H9 (cell line): ENCODE measurements around the gene ABTB1. TPM values are rescaled to one million over a fixed set of nuclear protein-coding genes. Genes with fewer than 3 reads are reported as not detected.

Experiments used
- DNase-seq: peaks from one replicate; pipeline ENCODE4 v3.0.0-alpha.2; 2017
- H2AFZ ChIP-seq: one replicate; pipeline ENCODE4 v1.6.1; 2013; ENCODE audit warnings: mild to moderate bottlenecking, low read length, control low read depth, moderate library complexity
- H2AK5ac ChIP-seq: 2 replicates; pipeline ENCODE4 v1.6.1; 2013; ENCODE audit warnings: low read length, control low read depth, mixed read lengths; ENCODE audit not compliant: insufficient read length
- H2BK120ac ChIP-seq: one replicate; pipeline ENCODE4 v1.6.1; 2013; ENCODE audit warnings: low read depth, mild to moderate bottlenecking, low read length, control low read depth, inconsistent platforms; ENCODE audit not compliant: poor library complexity, severe bottlenecking
- H2BK12ac ChIP-seq: 2 replicates; pipeline ENCODE4 v1.6.1; 2013; ENCODE audit warnings: low read length, control low read depth, mixed read lengths, low read depth; ENCODE audit not compliant: insufficient read length
- H2BK15ac ChIP-seq: 2 replicates; pipeline ENCODE4 v1.6.1; 2013; ENCODE audit warnings: low read depth, low read length, control low read depth
- H2BK20ac ChIP-seq: one replicate; pipeline ENCODE4 v1.6.1; 2013; ENCODE audit warnings: low read depth, mild to moderate bottlenecking, low read length, control low read depth, inconsistent platforms; ENCODE audit not compliant: poor library complexity, severe bottlenecking
- H2BK5ac ChIP-seq: 2 replicates; pipeline ENCODE4 v1.6.1; 2013; ENCODE audit warnings: low read length, control low read depth, mixed read lengths; ENCODE audit not compliant: insufficient read length
- H3K14ac ChIP-seq: 2 replicates; pipeline ENCODE4 v1.6.1; 2013; ENCODE audit warnings: low read length, control low read depth; ENCODE audit not compliant: insufficient read depth
- H3K18ac ChIP-seq: 2 replicates; pipeline ENCODE4 v1.6.1; 2013; ENCODE audit warnings: low read depth, mild to moderate bottlenecking, mixed read lengths, low read length, control low read depth; ENCODE audit not compliant: insufficient read length
- H3K23ac ChIP-seq: 2 replicates; pipeline ENCODE4 v1.6.1; 2013; ENCODE audit warnings: low read length, control low read depth, mixed read lengths, low read depth; ENCODE audit not compliant: insufficient read length
- H3K23me2 ChIP-seq: 2 replicates; pipeline ENCODE4 v1.6.1; 2013; ENCODE audit warnings: low read depth, mild to moderate bottlenecking, mixed read lengths, low read length, control low read depth; ENCODE audit not compliant: insufficient read length, poor library complexity, severe bottlenecking
- H3K27ac ChIP-seq: 2 replicates; pipeline ENCODE4 v1.5.1; 2013; ENCODE audit warnings: low read length, control low read depth, mixed read lengths, low read depth; ENCODE audit not compliant: insufficient read length
- H3K27me3 ChIP-seq: 2 replicates; pipeline ENCODE4 v1.6.1; 2013; ENCODE audit warnings: low read length, control low read depth, inconsistent platforms; ENCODE audit not compliant: insufficient read depth
- H3K4ac ChIP-seq: 2 replicates; pipeline ENCODE4 v1.6.1; 2013; ENCODE audit warnings: low read depth, mild to moderate bottlenecking, control low read depth, inconsistent platforms, low read length, moderate library complexity
- H3K4me1 ChIP-seq: 2 replicates; pipeline ENCODE4 v1.6.1; 2013; ENCODE audit warnings: low read length, control low read depth, inconsistent platforms; ENCODE audit not compliant: insufficient read depth
- H3K4me2 ChIP-seq: 2 replicates; pipeline ENCODE4 v1.6.1; 2013; ENCODE audit warnings: low read length, control low read depth, mixed read lengths; ENCODE audit not compliant: insufficient read length, insufficient read depth
- H3K56ac ChIP-seq: 2 replicates; pipeline ENCODE4 v1.6.1; 2013; ENCODE audit warnings: low read depth, mild to moderate bottlenecking, mixed read lengths, low read length, control low read depth; ENCODE audit not compliant: insufficient read length
- H3K79me1 ChIP-seq: 2 replicates; pipeline ENCODE4 v1.6.1; 2013; ENCODE audit warnings: low read depth, mild to moderate bottlenecking, moderate library complexity, low read length, control low read depth, inconsistent platforms; ENCODE audit not compliant: insufficient read depth, poor library complexity, severe bottlenecking
- H3K79me2 ChIP-seq: 2 replicates; pipeline ENCODE4 v1.6.1; 2013; ENCODE audit warnings: low read length, control low read depth, inconsistent platforms; ENCODE audit not compliant: insufficient read depth
- H3K9ac ChIP-seq: 2 replicates; pipeline ENCODE4 v1.6.1; 2013; ENCODE audit warnings: low read length, control low read depth, mixed read lengths; ENCODE audit not compliant: insufficient read length; ENCODE audit errors: extremely low read depth
- H3K9me3 ChIP-seq: one replicate; pipeline ENCODE4 v1.6.1; 2013; ENCODE audit warnings: low read depth, low read length, inconsistent platforms; ENCODE audit not compliant: control insufficient read depth
- H3T11ph ChIP-seq: one replicate; pipeline ENCODE4 v1.6.1; 2013; ENCODE audit warnings: mild to moderate bottlenecking, low read length, control low read depth, inconsistent platforms
- H4K20me1 ChIP-seq: one replicate; pipeline ENCODE4 v1.6.1; 2013; ENCODE audit not compliant: control insufficient read depth, insufficient read length, insufficient read depth
- H4K5ac ChIP-seq: 2 replicates; pipeline ENCODE4 v1.6.1; 2013; ENCODE audit warnings: low read depth, mild to moderate bottlenecking, mixed read lengths, low read length, control low read depth; ENCODE audit not compliant: insufficient read length
- H4K8ac ChIP-seq: replicated peaks from 2 replicates; pipeline ENCODE4 v1.6.1; 2013; ENCODE audit warnings: low read length, control low read depth, mixed read lengths, low read depth; ENCODE audit not compliant: insufficient read length
- H4K91ac ChIP-seq: 2 replicates; pipeline ENCODE4 v1.6.1; 2013; ENCODE audit warnings: low read depth, mild to moderate bottlenecking, moderate library complexity, mixed read lengths, low read length, control low read depth; ENCODE audit not compliant: insufficient read length
- H3K27ac Mint-ChIP-seq, 3 experiments: 2 replicates in 2 of 3; 3 replicates in 1 of 3; pipeline ENCODE4 v1.8.0; 2020 to 2021; ENCODE audit warnings: mixed read lengths in 3 of 3, mild to moderate bottlenecking in 1 of 3, moderate library complexity in 1 of 3
- H3K27me3 Mint-ChIP-seq: 2 replicates; pipeline ENCODE4 v1.8.0; 2021; ENCODE audit warnings: low read depth, mild to moderate bottlenecking, moderate library complexity, mixed read lengths
- H3K36me3 Mint-ChIP-seq, 3 experiments: 2 replicates in 2 of 3; 3 replicates in 1 of 3; pipeline ENCODE4 v1.8.0; 2020 to 2021; ENCODE audit warnings: low read depth in 3 of 3, mixed read lengths in 3 of 3; ENCODE audit not compliant: insufficient read depth in 1 of 3
- H3K4me1 Mint-ChIP-seq, 2 experiments: 2 replicates each; pipeline ENCODE4 v1.8.0; 2020; ENCODE audit warnings: mixed read lengths in 2 of 2
- H3K4me3 Mint-ChIP-seq, 2 experiments: 2 replicates in 1 of 2; 3 replicates in 1 of 2; pipeline ENCODE4 v1.8.0; 2020 to 2021; ENCODE audit warnings: mild to moderate bottlenecking in 2 of 2, mixed read lengths in 2 of 2, moderate library complexity in 1 of 2
- H3K9me3 Mint-ChIP-seq, 2 experiments: 2 replicates in 1 of 2; 3 replicates in 1 of 2; pipeline ENCODE4 v1.8.0; 2020; ENCODE audit warnings: mild to moderate bottlenecking in 2 of 2, mixed read lengths in 2 of 2, moderate library complexity in 1 of 2
- WGBS: extraction: QIAGEN DNeasy Blood & Tissue Kit; methylation state at CpG from one replicate; pipeline ENCODE4 v1.1.7; 2013; ENCODE audit warnings: missing lambda C conversion rate, low lambda C conversion rate, mixed read lengths; ENCODE audit not compliant: insufficient read length; ENCODE audit errors: extremely low coverage; 5-methylcytosine and 5-hydroxymethylcytosine counted together
- total RNA-seq: library from RNA; stranded (reverse); gene quantifications from 2 replicates; pipeline ENCODE4 v1.2.1, GENCODE V29; 2021
- TF ChIP-seq, protein P1 (sequence below): fragments of 200-600 bp; sonication (generic); conservative IDR thresholded peaks from 3 replicates; pipeline ENCODE4 v1.8.0; 2021; ENCODE audit warnings: antibody characterized with exemption, mild to moderate bottlenecking

The ABTB1 gene
- total RNA-seq, 1 experiment from 2014 or later, result 6.2 TPM

DNA sequence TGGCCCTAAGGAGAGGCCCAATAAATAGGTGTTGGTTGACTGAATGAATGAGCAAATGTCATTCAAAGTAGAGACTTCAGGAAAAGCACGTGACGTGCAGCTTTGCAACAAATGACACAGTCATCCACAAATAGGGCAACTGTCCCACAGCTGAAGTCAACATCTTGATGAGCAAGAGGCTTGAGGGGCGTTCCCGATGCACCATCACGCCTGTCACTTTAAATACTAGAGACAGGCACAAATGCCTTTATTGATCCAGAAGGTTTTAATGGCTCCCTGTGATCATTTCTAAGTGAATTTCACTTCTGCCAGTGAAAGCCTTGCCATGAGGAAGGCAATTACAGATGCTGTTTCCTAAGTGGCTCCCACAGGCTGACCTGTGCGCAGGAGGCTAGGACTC is 43.6 kb downstream of the ABTB1 start:
- Histone ChIP-seq H3K4ac (no peak overlapping the region), H3K23me2 (no peaks in the 10 kb centered on the region), H2BK20ac (no peak overlapping the region), H3K27ac (no peak overlapping the region), H3K9me3 (no peaks in the 10 kb centered on the region), H3K18ac (no peak overlapping the region), H3K79me1 (no peaks in the 10 kb centered on the region), H3K79me2 (no peaks in the 10 kb centered on the region), H3K4me2 (no peak overlapping the region), H3K23ac (no peak overlapping the region), H3K56ac (no peak overlapping the region), H2BK15ac (no peak overlapping the region), H4K91ac (no peak overlapping the region), H4K5ac (no peak overlapping the region), H3K14ac (no peak overlapping the region), H4K20me1 (no peaks in the 10 kb centered on the region), H4K8ac (no peak overlapping the region), H2BK12ac (no peak overlapping the region), H2BK5ac (no peak overlapping the region), H2AK5ac (no peak overlapping the region), H3K4me1 (peaks cover 4% of the 10 kb centered on the region; the same call in 1 of the 2 replicates), H3K27me3 (no peaks in the 10 kb centered on the region; the same call in 1 of the 2 replicates), H2AFZ (no peak overlapping the region), H2BK120ac (no peak overlapping the region), H3K9ac (no peak overlapping the region), H3T11ph (no peak overlapping the region)
- WGBS, result no CpG with 5 or more reads among the region's 6 CpGs
- Mint-ChIP-seq H3K4me1 (peaks cover 13 to 21% of the 10 kb centered on the region in 2 experiments), H3K27ac (no peak overlapping the region), H3K4me3 (no peak overlapping the region), H3K36me3 (no peaks in the 10 kb centered on the region), H3K9me3 (no peaks in the 10 kb centered on the region), H3K27me3 (peaks cover 23% of the 10 kb centered on the region)
- TF ChIP-seq, protein P1, sequence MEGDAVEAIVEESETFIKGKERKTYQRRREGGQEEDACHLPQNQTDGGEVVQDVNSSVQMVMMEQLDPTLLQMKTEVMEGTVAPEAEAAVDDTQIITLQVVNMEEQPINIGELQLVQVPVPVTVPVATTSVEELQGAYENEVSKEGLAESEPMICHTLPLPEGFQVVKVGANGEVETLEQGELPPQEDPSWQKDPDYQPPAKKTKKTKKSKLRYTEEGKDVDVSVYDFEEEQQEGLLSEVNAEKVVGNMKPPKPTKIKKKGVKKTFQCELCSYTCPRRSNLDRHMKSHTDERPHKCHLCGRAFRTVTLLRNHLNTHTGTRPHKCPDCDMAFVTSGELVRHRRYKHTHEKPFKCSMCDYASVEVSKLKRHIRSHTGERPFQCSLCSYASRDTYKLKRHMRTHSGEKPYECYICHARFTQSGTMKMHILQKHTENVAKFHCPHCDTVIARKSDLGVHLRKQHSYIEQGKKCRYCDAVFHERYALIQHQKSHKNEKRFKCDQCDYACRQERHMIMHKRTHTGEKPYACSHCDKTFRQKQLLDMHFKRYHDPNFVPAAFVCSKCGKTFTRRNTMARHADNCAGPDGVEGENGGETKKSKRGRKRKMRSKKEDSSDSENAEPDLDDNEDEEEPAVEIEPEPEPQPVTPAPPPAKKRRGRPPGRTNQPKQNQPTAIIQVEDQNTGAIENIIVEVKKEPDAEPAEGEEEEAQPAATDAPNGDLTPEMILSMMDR, result no peak
- DNase-seq, result no peak
